ENCODE data around the gene MCF2L.

DNA sequence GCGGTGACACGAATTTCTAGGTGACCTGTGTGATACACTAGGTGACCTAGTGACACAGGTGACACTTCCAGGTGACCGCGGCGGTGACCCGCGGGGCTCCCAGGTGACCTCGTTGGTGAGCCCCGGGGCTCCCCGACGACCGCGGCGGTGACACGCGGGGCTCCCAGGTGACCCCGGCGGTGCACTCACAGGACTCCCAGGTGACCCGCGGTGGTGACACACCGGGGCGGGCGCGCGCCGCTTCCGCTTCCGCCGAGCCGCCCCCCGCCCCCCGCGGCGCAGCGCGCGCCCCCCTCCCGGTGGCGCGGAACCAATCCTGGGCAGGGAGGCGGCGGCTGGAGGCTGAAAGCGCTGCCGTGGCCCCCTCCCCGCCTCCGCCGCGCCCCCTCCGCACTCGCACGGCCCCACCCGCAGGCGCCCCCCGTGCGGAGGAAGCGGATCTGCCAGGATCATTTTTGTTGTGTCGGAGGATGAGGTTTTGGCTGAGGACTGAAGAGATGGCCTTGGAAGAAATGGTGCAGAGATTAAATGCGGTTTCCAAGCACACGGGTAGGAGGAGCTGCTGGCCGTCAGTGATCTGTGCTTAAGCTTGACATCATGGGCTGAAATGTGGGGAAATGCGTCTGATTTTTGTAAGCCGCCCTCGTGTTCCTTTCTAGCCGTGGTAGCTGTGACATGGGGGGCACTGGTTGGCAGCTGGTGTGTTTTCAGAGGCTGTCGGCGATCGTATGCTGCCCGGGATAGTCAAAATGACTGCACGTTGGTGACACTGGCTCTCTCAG lies at the start of gene MCF2L:
- TF ChIP-seq, protein P1, sequence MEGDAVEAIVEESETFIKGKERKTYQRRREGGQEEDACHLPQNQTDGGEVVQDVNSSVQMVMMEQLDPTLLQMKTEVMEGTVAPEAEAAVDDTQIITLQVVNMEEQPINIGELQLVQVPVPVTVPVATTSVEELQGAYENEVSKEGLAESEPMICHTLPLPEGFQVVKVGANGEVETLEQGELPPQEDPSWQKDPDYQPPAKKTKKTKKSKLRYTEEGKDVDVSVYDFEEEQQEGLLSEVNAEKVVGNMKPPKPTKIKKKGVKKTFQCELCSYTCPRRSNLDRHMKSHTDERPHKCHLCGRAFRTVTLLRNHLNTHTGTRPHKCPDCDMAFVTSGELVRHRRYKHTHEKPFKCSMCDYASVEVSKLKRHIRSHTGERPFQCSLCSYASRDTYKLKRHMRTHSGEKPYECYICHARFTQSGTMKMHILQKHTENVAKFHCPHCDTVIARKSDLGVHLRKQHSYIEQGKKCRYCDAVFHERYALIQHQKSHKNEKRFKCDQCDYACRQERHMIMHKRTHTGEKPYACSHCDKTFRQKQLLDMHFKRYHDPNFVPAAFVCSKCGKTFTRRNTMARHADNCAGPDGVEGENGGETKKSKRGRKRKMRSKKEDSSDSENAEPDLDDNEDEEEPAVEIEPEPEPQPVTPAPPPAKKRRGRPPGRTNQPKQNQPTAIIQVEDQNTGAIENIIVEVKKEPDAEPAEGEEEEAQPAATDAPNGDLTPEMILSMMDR (IDR thresholded peaks at IDR 0.05) = peak; percentile 13 to 35 (median 23)
- peak; percentile 55 for TF ChIP-seq POLR2A (IDR thresholded peaks at IDR 0.05)
